HG03558 (cell line): Measurements from ENCODE around the gene GTF3C4.

Experiments used
- ATAC-seq: cut with Tn5 transposase; IDR thresholded peaks from one replicate; pipeline ENCODE4 v1.9.1; 2021; ENCODE audit warnings: moderate number of reproducible peaks; ENCODE audit not compliant: unreplicated experiment; ENCODE audit errors: extremely low read depth

The GTF3C4 gene

GRCh38 chr9:132729235-132729890, 59.1 kb downstream of the GTF3C4 start:
- ATAC-seq = no peak

- no peak for ATAC-seq
Observed at GRCh38 chr9:132730054-132731033, 60.1 kb downstream of the GTF3C4 start.

GRCh38 chr9:132731230-132731629, 61.0 kb downstream of the GTF3C4 start:
- ATAC-seq = no peak

DNA sequence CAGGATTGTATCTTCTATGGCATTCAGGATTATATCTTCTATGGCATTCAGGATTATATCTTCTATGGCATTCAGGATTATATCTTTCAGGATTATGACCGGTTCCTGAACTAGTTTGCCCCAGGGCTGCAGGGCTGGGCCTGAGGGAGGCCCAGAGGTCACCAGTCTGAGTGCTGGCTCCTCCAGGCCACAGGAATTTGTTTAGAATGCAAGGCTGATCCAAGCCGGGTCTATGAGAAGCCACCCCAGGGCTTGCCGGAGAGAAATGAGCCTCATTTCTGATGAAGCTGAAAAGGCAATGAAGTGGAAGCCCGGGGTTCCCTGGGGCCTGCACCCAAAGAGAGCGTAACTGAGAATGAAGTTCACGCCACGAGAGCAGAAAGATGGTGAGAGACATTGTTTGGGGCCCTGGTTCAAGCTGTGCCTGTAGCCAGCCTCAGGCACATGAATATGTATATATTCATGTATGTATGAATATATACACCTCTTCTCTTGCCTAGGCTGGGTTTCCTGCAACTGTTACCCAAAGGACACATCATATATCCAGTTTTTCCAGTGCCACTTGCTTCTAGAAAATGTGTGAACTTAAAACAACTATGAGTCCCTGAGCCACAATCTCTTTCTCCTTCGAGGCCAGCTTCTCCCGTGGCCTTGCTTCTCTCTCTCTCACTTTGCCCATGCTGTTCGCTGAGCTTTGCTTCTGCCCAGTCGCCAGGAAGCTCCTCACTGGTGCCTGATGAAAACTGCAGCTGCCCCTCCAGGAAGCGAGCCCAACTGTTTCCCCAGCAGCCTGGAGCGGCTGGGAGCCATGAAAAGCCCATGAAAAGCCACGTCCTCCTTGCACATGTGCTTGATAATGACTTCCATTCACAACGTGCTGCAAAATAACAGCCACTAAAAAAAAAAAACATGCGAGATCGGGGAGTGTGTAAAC, 62.3 kb downstream of the GTF3C4 start:
- no peak for ATAC-seq

DNA sequence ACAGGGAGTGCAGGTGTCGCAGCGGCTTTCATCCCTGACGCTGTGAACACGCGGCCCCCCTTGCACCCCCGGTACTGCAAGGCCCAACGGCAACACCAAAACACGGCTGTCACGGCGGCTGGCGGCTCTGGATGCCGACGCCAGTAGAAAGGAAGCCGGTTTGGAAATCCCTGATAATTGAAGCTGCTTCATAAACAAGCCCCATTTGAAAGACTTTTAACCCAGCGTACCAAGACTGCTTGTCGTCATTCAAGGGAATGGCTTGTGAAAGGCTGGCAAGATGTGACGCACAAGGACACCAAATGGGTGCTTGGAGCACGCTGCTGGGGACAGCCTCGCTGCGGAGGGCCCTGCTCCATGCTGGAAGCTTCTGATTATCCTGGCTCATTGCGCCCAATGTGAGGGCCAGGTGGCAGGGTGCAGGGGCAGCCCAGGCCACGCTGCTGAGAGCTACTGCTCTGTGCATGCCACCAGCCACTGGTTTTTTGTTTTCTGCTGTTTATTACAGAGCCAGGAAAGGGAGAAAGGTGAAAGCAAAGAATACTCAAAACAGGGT, 63.1 kb downstream of the GTF3C4 start:
- no peak for ATAC-seq

DNA sequence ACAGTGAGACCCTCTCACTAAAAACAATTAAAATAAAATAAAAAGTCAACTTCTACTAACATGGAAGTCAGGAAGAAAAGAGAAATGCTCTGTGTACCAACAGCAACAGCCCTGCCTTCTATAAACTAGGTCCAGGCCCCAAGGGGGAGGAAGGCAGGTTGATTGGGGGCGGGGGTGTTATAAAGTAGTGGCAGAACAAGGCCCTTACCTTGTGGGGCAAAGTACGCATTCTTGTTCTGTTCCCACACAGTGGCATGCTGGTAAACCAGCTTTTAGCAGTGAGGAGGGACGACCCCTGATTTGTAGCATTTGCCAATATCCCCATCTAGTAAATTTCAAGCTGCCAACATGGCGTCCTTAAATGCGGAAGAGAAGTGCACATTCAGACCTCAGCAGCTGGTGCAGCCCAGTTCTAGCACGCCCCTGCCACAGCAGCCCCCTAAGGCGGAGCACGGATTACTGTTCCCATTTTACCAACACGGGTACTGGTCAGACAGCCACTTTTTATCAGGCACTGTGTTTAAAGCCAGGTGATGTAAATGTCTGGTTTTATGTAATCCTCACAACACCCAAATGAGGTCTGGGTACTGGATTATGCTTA, 69.5 kb downstream of the GTF3C4 start:
- ATAC-seq = no peak

DNA sequence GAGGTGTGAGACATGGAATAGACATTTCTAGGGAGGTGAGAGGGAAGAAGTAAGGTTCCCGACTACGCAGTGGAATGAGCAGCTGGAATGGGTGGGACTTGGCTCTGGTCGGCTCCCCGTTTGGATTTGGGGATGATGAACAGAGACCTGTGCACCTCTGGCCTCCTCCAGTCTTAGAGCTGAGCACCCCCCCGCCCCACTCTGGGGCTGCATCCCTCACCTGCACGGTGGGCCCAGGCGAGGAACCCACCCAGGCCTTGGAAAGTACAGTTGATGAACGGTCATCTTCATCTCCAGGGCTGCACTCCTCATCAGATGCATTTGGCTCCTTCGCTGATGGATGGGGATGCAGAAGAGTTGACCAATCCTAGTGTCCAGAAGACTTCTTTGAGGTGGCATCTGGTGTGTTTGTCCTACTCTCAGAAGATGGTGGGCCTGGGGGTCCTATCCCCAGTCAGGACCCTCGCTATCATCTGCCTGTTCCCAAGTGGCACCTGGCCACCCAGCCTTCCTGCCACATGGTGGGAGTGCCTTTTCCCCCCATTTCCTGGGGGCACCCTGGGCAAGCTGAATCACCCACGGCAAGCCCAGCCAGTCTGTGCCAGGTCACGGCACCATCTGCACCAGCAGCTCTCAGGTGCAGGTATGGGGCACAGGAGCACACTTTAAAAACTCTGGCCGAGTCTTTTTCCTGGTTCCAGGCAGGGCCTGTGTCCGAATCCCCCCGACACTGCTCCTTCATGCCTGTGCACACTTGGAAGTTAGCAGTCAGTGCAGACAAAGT, 70.5 kb downstream of the GTF3C4 start:
- ATAC-seq = no peak

- no peak for ATAC-seq
Observed at GRCh38 chr9:132742821-132743311, 72.6 kb downstream of the GTF3C4 start.

GRCh38 chr9:132743931-132744479, 73.7 kb downstream of the GTF3C4 start:
- ATAC-seq = no peak
